Left renal cortex interstitium (tissue), 4 donors: ENCODE data around the gene TTC8. TPM values are rescaled to one million over a fixed set of nuclear protein-coding genes. Genes with fewer than 3 reads are reported as not detected.
"Not testable (repeated sequence)": the region's sequence is repeated elsewhere in the genome, so short reads cannot be mapped to it uniquely, and the experiment has no call there.

Source experiments
- DNase-seq, 4 donors: peaks; one replicate each; pipeline ENCODE4 v3.0.0-alpha.2; 2013; ENCODE audit warnings: low read depth in 4 of 4, low spot score in 2 of 4, missing footprints in 1 of 4
- polyA plus RNA-seq, 4 donors: library from polyadenylated mRNA; unstranded; fragments of 120-200 nt; gene quantifications; one replicate each; pipeline ENCODE4 v1.2.1, GENCODE V29; 2013; ENCODE audit not compliant: insufficient read length in 4 of 4

TTC8 gene
- polyA plus RNA-seq, 4 donors = 30.6 to 46.5 (median 37.0) TPM

DNA sequence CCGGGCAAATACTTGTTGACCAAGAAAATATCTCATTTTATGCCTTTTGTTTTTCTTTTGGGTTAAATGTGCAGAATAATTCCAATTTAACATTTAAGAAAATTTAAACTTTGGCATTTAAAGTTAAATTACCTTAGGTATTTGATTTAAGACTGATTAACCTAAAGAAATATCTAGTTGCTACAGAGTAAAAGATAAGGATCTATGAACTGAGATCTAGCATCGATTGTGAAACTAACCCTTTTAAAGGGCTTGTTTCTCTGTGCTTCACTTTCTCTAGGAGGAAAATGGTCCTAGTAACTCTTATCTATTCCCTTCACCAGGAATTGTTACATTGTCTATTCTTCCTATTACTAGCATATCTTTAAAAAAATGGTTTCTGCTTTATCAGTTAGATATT, 2.6 kb upstream of the TTC8 start:
- no peak for DNase-seq

DNA sequence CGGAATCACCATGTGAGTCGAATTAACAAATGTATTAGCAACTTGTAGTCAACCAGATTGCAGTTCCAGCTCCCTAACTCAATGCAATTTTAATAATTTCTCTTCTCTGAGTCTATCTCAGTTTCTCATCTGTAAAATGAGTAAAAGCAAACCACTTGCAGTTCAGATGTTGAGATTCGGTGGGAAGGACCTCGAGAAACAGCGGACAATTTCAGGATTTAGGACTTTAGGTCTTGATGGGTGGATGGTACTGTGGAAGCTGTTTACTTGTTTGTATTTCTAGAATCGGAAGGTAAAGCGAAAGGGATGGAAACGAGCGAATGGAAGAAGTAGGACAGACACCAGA, 510 bp upstream of the TTC8 start:
- DNase-seq = no peak

DNA sequence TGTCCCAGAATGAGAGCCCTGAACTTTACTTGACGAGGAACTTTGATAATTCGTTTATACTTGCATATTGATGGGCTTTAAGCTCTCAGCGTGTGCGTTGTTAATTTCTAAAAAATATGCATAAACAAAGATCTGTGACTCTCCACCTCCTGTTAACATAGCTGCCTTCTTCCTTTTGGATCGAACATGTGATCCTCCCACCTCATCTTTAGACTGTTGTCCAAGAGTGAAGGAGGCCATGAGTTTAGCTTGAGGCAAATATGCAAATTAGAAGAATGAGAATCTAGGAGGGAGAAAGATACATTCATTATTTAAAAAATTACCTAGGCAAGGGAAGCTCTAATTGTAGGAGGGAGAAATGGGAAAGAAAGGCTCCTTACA, 617 bp downstream of the TTC8 start:
- peak in 1 of 4 donors; percentile 34 for DNase-seq

DNA sequence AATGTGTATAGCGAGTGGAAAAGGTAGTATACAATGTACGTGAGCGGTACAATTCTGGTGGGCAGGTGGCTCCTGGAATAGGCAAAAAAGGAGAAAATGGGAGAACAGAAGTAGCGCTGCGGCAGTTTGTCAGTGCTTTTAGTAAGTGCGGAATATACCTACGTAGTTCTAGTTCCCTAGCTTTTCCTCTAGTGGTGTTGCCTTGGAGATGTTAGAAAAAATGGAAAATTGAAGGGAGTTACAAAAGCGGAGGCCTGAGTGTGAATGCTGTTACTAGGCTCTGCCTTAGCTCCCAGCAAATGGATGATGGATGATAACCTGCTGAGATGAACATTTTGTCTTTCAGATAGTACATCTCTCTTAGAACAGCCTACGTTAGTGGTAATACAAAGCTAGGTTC, 1.1 kb downstream of the TTC8 start:
- DNase-seq = no peak

DNA sequence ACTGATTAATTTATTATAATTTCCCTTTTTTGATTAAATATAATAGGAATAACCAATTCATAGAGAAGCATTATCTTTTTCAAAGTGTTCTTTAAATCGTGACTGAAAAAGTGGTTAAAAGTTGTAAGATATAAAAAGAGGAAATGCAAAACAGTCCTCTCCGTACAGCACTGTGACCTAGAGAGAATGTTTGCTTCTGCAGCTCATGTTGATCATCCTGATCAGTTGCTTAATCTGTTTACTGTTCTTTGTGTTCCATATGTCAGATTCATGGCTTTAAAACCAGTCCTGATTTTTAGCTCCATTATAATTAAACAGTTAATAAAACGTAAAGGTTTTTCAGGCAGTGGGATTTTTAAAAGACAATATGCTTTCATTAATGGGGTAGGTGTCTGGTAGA, 4.7 kb downstream of the TTC8 start:
- no peak for DNase-seq

DNA sequence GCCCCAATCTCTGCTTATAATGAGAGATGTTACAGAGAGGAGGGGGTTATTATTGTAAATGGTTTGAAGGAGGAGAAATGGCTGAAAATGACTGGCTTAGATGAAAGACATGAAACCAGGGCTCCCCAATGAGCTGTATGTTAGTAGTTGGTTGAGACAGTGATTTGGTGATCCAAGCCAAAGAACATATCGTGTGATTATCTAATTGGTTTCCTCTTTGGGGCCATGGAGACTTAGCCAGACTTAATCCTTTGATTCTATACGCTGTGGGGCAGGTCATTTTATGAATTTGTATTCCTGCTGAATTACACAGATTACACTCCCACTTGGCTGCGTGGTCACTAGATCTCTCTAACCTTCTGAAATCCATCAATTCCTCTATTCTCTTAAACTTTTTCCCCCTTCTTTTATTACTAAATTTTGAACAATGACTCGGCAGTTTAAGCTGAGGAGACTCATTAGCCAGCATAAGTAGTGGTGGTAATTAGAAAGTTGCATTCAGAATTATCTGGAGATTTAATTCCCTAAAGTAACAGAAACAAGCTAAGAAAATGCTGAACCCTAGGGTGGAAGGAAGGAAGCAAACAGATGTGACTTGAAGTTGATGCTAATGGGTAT, 5.3 kb downstream of the TTC8 start:
- no peak for DNase-seq

DNA sequence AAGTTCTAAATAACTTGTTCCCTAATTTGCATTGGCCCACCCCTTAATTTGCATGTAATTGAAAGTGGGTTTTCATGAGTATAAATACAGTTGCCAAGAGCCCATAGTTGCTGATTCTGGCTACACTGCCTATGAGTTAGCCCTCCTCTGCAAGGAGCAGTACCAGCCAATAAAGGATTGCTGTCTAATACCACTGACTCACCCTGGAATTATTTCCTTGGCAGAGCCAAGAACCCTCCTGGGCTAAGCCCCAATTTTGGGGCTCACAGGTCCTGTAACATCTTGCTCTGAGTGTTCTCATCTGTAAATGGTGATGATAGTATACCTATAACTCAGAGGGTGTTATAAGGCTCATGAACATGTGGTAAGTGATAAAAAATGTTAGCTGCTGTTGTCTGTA, 6.8 kb downstream of the TTC8 start:
- DNase-seq = no peak

DNA sequence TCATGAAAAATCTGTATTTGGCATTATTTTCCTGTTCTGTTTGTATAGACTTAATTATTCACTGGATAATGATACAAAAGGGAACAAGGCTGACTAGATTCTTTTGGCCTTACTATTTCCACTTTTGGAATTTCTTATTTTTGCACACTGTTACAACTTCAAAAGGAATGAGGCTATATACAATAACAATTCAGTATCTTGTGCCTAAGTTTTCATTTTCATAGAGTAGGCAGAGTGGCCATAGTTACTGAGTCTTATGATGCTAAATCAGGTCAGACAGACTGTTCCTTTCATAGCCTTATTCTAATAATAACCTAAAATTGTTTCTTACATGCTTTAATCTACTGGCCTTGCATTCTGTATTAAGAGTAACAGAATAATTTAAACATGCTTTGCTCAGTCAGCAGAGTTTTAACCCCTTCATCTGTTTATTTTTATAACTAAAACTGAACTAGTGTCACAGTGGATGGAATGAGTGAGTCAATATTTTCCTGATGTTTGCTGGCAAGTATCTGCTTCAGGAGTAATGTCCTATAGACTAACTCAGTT, 10.5 kb downstream of the TTC8 start:
- no peak for DNase-seq

DNA sequence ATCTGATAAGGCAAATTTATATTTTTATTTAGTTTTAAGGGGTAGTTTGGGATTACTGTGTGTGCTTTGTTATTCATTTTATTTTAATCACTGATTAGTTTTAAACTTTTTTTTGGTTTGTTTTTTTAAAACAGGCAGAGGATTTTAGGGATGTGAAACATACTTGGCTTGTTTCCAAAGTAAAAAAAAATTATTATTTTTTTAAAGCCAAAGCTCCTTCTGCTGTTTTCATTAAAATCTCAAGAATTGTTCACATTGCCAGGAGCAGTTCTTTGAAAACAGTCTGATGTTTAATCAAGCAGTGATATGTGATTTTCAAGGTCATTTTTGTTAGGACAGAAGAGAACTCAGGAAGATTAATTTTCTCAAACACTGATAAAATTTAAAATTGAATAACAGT, 11.2 kb downstream of the TTC8 start:
- no peak for DNase-seq

DNA sequence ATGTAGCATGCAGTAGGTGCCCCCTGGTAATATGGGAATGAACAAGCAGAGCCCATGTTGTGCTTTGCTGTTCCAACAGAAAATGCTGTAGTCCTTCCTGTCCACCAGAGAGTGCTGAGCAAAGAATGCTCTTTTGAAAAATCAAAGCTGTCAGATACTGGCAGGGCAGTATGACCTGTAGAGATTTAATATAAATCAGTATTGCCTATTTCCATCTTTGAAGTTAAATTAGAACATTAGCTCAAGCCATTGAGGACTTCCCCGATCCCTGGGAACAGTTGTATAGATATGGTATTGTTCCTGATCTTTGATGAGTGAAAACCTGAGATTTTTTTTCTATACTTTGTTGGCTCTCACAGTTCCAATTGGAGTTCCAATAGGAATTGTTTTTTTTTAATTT, 13.0 kb downstream of the TTC8 start:
- no peak for DNase-seq

DNA sequence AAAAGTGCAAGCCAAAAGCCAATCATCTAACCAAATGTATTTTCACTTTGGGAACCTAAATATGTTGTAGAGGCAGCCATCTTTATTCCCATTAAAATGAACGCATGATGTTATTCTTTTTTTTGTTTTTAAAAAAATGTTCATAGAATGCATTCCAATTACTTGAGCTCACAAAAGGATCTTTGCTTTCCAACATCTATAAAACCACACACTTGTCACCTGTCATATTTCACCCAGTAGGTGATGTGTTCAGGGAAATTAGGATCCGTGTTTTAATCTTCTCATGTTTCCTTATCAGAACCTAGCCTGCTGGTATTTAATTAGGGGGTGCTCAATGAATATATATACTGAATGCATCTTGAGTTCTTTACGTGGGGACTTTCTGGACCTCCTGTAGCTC, 13.6 kb downstream of the TTC8 start:
- no peak for DNase-seq

DNA sequence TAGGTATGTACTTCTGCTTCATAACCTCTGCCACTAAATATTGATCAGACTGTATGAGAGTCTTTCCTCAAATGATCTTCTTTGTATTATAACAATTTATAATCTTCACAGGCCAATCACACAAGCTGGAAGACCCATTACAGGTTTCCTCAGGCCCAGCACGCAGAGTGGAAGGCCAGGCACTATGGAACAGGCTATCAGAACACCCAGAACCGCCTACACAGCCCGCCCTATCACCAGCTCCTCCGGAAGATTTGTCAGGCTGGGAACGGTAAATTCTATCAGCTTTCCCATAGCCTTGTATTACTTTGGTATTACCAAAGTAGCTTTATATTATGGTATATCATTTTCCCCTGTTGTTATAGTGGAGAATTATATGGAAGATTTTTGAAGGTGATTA, 16.5 kb downstream of the TTC8 start:
- DNase-seq = no peak

DNA sequence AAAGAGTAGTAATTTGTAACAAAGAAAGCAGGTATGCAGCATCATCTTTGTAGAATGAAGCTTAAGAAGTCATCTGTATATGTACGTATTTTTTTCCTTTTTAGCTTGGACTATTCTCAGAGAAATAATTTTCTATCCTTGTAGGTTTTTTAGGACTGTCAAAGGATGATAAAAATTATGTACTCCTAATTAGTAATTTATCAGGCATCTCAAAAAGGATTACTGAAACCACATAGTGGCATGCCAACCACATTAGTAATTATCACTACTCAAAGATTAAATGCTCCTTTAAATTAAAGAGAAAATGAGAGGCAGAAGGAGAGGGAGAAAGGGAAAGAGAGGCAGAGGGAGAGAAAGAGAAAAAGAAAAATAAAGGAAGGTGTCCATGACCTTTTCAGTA, 17.3 kb downstream of the TTC8 start:
- DNase-seq = no peak

DNA sequence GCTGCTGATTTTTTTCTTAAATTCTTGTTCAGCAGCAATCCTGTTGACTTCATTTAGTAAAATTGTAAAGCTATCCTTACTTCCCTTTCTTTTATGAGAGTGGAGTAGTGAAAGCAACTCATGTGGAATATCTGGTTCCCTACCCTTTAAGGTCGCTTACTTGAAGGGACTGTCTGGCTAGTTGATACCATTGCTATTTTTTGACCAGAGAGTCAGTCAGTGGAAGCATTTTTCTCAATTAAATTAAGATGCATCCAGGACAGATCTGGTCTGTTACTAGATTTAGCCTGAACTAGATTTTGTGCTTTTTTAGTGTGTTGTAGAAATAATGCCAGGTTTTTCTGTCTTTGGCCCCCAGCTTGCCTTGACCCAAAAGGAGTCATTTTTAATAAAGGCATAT, 18.0 kb downstream of the TTC8 start:
- no peak for DNase-seq

DNA sequence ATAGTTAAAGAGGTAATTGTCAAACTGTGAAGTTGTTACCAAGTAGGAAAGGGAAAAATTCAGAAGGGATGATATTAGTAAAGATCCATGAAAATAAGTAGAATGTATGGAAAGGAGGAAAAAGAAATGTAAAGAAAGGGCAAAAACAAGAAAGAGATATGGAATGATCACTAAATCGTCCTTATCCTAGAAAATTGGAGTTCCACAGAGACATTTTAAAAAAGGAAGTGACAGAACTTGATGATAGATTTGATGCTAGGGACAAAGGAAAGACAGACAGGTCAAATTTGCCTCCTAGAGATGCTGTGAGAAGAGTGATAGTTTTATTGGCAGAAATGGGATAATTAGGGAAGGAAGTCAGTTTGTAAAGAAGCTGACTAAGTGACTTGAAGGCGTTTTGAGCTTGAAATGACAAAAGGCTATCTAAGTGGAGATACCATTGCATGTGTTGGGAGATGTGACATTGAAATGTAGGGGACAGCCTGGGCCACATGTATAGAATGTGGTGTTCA, 20.6 kb downstream of the TTC8 start:
- no peak for DNase-seq

DNA sequence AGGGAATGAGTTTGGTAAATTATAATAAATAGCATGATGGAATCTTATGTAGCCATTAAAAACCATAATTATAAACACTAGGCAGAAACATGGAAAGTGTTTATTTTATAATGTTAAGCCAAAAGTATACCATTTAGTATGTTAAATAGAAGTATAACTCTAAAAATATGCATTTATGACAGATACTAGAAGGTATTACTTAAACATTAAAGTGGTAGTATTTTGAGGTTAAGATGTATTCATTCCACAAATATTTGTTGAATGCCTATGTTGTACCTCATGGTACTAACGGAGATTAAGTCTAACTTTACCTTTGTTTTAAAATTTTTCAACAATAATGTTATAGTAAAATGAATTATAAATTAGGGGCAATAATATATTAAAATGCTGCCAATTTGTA, 24.1 kb downstream of the TTC8 start:
- no peak for DNase-seq

DNA sequence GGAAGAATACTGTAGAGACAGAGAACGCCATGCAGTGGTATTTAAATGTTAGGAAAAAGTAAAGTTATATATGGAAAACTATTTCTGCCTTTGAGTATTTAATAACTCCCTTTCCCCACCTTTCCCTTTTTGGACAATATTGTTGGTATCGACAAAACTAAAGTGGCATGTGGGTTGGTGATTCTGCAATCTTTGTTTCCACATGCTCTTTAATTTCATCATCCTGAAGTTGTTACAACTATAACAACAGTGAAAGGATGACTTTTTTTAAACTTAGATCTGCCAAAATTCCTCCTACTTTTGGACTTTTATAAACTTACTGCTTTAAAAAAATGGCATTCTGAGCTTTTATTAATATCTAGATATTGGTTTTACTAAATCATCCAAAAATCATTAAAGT, 25.3 kb downstream of the TTC8 start:
- DNase-seq = no peak

DNA sequence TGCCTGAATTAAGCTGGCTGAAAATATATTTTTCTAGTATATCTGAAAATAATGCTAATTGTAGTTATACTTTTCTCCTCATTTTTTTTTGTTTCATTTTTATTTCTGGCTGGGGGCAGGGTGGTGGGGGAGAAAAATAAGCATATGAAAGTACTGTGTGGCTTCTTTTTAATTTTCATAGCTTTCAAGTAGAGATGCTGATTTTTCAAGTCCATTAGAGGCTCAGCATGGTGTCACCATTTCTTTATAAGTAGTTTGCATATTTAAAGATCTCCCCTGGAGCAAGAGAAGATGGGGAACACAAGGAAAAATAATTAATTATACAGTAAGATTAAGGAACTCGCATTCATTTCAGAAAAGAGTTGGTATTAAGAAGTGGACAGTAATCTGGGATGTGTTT, 27.1 kb downstream of the TTC8 start:
- DNase-seq = no peak

DNA sequence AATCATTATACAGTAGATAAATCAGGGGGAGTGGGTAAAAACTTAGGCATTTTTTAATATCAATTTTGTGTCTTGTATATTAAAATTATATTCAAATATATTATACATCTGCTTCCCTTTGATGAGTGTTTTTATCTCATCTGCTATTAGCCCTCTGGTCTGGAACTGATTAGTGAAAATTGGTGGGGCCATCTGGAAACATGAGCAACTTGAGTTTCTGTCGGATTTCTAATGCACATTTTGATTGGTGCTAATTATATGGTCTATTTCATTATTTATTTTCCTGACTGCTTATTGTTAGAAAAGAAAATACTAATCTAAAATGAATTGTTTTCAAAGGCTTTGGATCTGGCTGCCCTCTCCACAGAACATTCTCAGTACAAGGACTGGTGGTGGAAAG, 28.2 kb downstream of the TTC8 start:
- no peak for DNase-seq

DNA sequence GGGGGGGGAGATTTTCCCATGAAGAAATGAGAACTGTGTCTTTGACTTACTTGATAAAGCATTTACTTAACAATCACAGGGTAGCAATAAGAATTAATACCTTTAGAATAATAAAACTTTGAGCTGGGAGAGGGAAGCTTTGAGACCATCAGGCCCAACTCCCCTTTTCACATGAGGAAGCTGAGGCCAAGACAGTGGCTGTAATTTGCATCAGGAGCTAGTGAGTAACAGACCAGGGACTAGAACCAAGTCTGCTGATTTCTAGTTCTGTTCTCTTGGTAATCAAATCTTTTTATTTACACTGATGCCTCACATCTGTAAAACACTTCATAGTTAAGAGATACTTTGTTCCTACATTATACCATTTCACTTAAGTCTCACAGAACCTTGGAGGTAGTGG, 28.7 kb downstream of the TTC8 start:
- DNase-seq = no peak

DNA sequence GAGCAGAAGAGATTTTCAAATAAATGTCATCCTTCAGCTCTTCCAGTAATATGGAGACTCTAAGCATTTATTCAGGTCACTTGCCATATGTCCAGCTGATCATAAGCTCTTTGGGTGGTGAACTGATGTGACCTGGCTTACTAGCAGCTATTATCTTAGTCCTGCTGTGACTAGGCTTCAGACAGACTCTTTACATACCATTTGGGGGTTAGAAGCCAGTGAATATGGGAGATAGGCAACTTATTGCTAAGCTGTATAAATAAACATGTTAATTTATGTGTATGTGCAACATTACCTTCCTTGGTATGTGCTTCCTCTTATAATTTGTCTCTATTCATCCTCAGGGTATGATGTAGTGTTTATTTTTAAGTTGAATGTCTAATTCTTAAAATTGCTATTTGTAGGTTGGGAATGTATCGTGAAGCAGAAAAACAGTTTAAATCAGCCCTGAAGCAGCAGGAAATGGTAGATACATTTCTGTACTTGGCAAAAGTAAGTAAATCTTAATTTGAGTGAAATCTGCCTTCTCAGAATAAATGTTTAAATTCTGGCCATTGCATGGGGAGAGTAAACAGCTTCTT, 32.4 kb downstream of the TTC8 start:
- no peak for DNase-seq

DNA sequence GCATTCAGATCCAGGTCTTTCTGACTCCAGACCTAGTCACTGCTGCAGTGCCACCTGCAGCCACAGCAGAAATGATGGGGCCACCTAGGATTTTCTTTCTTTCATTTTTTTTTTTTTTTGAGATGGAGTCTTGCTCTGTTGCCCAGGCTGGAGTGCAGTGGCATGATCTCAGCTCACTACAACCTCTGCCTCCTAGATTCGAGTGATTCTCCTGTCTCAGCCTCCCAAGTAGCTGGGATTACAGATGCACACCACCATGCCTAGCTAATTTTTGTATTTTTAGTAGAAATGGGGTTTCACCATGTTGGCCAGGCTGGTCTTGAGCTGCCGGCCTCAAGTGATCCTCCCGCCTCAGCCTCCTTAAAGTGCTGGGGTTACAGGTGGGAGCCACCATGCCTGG, 33.4 kb downstream of the TTC8 start:
- DNase-seq = not testable (repeated sequence)

DNA sequence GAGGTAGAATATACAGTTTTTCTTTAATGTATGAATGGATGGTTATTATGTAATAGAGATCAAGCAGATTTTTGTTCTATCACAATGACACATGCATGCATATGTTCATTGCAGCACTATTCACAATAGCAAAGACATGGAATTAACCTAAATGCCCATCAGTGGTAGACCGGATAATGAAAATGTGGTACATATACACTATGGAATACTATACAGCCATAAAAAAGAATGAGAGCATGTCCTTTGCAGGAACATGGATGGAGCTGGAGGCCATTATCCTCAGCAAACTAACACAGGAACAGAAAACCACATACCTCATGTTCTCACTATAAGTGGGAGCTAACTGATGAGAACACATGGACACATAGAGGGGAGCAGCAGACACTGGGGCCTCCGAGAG, 34.7 kb downstream of the TTC8 start:
- DNase-seq = not testable (repeated sequence)
